ENCODE data around the gene LUC7L3.
A peak's percentile ranks its signal among the peaks of the same experiment; 100 is the strongest.

The LUC7L3 gene

GRCh38 chr17:50783193-50783660 is 63.8 kb downstream of the LUC7L3 start:
- no peak overlapping the region for H3K27ac Mint-ChIP-seq
- no peak overlapping the region for H3K4me3 Mint-ChIP-seq
- intact Hi-C loops (cut with micrococcal nuclease) = loop anchor here (1.0 to 5.0 kb wide), 3 partner anchors 34 to 174 kb away; no protein-coding TSS in a partner anchor
- H3K27me3 Mint-ChIP-seq = peaks cover 15% of the 10 kb centered on the region
- no peaks in the 10 kb centered on the region for H3K9me3 Mint-ChIP-seq
- peaks cover 5% of the 10 kb centered on the region for H3K4me1 Mint-ChIP-seq (ENCODE audit: low read depth)
- H3K36me3 Mint-ChIP-seq (ENCODE audit: low read depth) = no peaks in the 10 kb centered on the region

DNA sequence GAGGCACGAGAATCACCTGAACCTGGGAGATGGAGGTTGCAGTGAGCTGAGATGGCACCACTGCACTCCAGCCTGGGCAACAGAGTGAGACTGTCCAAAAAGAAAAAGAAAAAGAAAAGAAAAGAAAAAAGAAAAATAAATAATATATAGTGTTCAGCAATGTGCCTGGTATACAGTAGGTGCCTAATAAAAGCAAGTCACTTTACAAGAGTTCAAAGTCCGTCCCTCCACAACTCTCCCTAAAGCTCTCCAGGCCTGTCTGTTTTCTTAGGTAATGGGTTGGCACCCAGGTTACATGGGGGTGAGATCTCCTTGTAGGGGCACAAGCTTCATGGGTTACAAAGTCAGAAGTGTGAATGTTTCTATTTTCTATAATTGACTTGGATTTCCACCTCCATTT is 64.5 kb downstream of the LUC7L3 start:
- H3K9me3 Mint-ChIP-seq = no peaks in the 10 kb centered on the region
- peaks cover 5% of the 10 kb centered on the region for H3K4me1 Mint-ChIP-seq (ENCODE audit: low read depth)
- peaks cover 15% of the 10 kb centered on the region for H3K27me3 Mint-ChIP-seq
- H3K4me3 Mint-ChIP-seq = no peak overlapping the region
- H3K36me3 Mint-ChIP-seq (ENCODE audit: low read depth) = no peaks in the 10 kb centered on the region
- no peak overlapping the region for H3K27ac Mint-ChIP-seq
- intact Hi-C loops (cut with micrococcal nuclease) = loop anchor here (1.0 to 5.0 kb wide), 3 partner anchors 33 to 173 kb away; no protein-coding TSS in a partner anchor

- H3K9me3 Mint-ChIP-seq = no peaks in the 10 kb centered on the region
- no peaks in the 10 kb centered on the region for H3K36me3 Mint-ChIP-seq (ENCODE audit: low read depth)
- intact Hi-C loops (cut with micrococcal nuclease) = no loop called here
- no peak overlapping the region for H3K27ac Mint-ChIP-seq
- no peak overlapping the region for H3K4me3 Mint-ChIP-seq
- H3K4me1 Mint-ChIP-seq (ENCODE audit: low read depth) = peaks cover 7% of the 10 kb centered on the region
- peaks cover 15% of the 10 kb centered on the region for H3K27me3 Mint-ChIP-seq
These were observed 65.7 kb downstream of the LUC7L3 start for GRCh38 chr17:50785126-50785525.

DNA sequence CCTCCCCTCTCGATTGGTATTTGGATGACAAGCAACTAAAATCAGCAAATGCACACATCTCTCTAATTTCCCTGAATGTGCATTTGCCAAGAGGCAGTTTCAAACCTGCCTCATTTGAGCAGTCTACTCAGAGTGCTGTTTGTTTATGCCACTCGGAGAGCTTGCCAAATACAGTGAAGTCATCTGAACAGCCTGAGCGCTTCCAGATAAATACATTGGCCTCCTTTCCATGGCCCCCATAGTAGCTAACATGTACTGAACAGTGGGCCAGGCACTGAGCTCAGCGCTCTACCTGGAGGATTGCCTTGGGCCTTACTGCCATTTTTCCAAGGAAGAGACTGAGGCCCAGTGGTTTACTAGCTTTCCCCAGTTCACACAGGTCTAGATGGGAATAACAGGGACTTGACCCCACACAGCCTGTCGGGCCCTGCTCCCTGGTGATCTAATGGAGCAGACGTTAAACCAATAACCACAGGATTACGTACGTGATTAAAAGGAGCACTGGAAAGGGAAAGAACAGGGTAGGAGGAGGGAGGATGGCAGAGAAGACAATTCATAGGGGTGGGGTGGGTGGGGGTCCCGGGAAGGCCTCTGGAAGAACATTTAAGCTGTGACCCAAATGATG is 66.7 kb downstream of the LUC7L3 start:
- H3K9me3 Mint-ChIP-seq = no peaks in the 10 kb centered on the region
- H3K4me3 Mint-ChIP-seq = no peak overlapping the region
- peaks cover 17% of the 10 kb centered on the region for H3K4me1 Mint-ChIP-seq (ENCODE audit: low read depth)
- H3K27me3 Mint-ChIP-seq = peaks cover 14% of the 10 kb centered on the region
- intact Hi-C loops (cut with micrococcal nuclease) = no loop called here
- no peak overlapping the region for H3K27ac Mint-ChIP-seq
- H3K36me3 Mint-ChIP-seq (ENCODE audit: low read depth) = no peaks in the 10 kb centered on the region

DNA sequence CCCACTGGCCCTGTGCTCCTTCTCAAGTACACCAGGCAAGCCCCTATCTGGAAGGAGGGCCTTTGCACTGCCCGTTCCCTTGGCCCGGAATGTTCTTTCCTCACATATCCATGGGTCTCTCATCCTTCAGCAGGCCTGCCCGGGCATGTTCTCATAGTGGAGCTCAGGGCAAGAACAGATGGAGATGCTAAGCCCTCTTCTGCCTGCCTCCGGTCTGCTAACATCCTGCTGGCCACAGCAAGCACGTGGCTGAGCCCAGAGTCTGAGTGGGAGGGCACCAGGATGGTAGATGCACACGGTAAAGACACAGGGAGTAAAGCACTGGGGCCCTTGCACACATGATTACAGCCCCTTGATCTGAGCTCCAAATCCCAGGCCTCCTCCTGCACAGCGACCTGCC is 67.7 kb downstream of the LUC7L3 start:
- Mint-ChIP-seq H3K4me1 (ENCODE audit: low read depth) (peaks cover 23% of the 10 kb centered on the region), H3K27me3 (peaks cover 5% of the 10 kb centered on the region), H3K36me3 (ENCODE audit: low read depth) (no peaks in the 10 kb centered on the region), H3K9me3 (no peaks in the 10 kb centered on the region), H3K27ac (no peak overlapping the region), H3K4me3 (no peak overlapping the region)
- intact Hi-C loops (cut with micrococcal nuclease) = no loop called here

DNA sequence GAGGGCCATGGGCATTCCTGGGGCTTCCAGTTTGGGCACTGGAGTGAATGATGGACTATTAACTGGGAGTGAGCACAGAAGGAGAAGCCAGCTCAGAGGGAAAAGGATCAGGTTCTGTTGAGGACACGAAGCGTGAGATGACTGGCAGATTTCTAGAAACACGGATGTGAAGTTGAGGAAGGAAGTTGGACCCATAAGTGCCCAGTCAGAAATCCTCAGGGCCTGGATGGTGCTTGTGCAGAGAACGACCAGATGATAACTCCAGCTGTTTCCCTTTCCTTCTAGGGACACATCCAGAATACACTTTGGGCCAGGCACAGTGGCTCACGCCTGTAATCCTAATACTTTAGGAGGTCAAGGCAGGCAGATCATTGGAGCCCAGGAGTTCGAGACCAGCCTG is 71.2 kb downstream of the LUC7L3 start:
- H3K4me3 Mint-ChIP-seq = no peak overlapping the region
- no peaks in the 10 kb centered on the region for H3K27me3 Mint-ChIP-seq
- H3K9me3 Mint-ChIP-seq = no peaks in the 10 kb centered on the region
- no peaks in the 10 kb centered on the region for H3K36me3 Mint-ChIP-seq (ENCODE audit: low read depth)
- peaks cover 39% of the 10 kb centered on the region for H3K4me1 Mint-ChIP-seq (ENCODE audit: low read depth)
- peak overlapping the region; percentile 72 for H3K27ac Mint-ChIP-seq
- intact Hi-C loops (cut with micrococcal nuclease) = no loop called here

GRCh38 chr17:50792132-50792531 is 72.7 kb downstream of the LUC7L3 start:
- Mint-ChIP-seq H3K4me3 (no peak overlapping the region), H3K27me3 (no peaks in the 10 kb centered on the region), H3K36me3 (ENCODE audit: low read depth) (no peaks in the 10 kb centered on the region), H3K4me1 (ENCODE audit: low read depth) (peaks cover 39% of the 10 kb centered on the region), H3K27ac (no peak overlapping the region), H3K9me3 (no peaks in the 10 kb centered on the region)
- intact Hi-C loops (cut with micrococcal nuclease) = no loop called here

DNA sequence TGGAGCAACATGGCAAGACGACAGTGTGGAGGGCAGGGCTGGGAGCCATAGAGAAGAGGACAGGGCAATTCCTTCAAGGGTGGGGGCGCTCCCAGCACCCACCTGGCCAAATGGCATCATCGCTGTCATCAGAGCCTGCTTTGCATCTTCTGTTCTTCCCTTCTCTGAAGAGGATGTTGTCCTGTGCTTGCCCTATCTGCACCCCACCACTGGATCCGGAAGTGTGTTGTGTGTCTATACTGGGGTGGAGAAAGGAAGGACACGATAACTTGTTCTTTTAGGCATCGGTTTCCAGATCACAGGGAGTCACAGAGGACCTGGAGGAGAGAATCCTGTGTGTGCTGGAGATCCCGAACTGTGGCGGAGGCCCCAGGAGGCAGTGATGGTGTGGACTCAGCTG is 73.6 kb downstream of the LUC7L3 start:
- Mint-ChIP-seq H3K27ac (peak overlapping the region; percentile 69), H3K4me3 (no peak overlapping the region)

GRCh38 chr17:50794361-50794760 is 75.0 kb downstream of the LUC7L3 start:
- H3K9me3 Mint-ChIP-seq = no peaks in the 10 kb centered on the region
- no peak overlapping the region for H3K27ac Mint-ChIP-seq
- no peaks in the 10 kb centered on the region for H3K36me3 Mint-ChIP-seq (ENCODE audit: low read depth)
- no peaks in the 10 kb centered on the region for H3K27me3 Mint-ChIP-seq
- H3K4me3 Mint-ChIP-seq = no peak overlapping the region
- intact Hi-C loops (cut with micrococcal nuclease) = no loop called here
- peaks cover 34% of the 10 kb centered on the region for H3K4me1 Mint-ChIP-seq (ENCODE audit: low read depth)

More for the DNA sequence above, 73.6 kb downstream of the LUC7L3 start:
- Mint-ChIP-seq H3K36me3 (ENCODE audit: low read depth) (no peaks in the 10 kb centered on the region), H3K9me3 (no peaks in the 10 kb centered on the region), H3K27me3 (no peaks in the 10 kb centered on the region), H3K4me1 (ENCODE audit: low read depth) (peaks cover 36% of the 10 kb centered on the region)
- intact Hi-C loops (cut with micrococcal nuclease) = no loop called here

DNA sequence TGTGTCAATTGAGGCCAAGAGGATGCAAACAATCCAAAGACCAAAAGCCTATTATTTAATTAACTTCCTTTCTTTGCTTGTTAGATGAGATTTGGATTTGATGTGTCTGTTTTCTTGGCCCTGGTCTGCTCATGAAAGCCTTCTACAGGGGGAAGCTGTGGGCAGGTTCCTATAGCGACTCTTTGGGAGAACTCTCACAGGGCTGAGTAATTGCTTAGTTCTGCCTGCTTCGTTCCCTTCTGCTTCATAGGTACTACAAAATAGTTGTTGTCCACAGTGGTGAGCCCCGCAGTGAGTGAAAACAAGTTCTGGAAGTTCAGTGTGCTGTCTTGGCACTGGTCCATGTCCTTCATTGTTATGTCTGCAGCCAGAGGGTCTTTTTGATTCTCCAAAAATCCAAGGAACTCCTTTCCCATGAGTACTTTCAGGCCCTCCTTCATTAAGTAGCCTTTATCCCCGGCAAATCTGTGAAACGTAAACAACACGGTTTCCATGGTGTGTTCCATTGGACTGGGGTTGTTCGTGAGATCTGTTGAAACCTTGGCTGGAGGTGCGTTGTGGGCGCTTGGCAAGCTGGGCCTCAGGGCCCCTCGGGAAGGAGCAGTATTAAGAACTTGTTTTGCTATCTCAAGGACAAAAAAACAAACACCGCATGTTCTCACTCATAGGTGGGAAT is 77.9 kb downstream of the LUC7L3 start:
- H3K9me3 Mint-ChIP-seq = no peaks in the 10 kb centered on the region
- no peaks in the 10 kb centered on the region for H3K27me3 Mint-ChIP-seq
- peaks cover 22% of the 10 kb centered on the region for H3K4me1 Mint-ChIP-seq (ENCODE audit: low read depth)
- intact Hi-C loops (cut with micrococcal nuclease) = no loop called here
- no peak overlapping the region for H3K4me3 Mint-ChIP-seq
- H3K36me3 Mint-ChIP-seq (ENCODE audit: low read depth) = no peaks in the 10 kb centered on the region
- no peak overlapping the region for H3K27ac Mint-ChIP-seq

GRCh38 chr17:50798424-50799288 is 79.3 kb downstream of the LUC7L3 start:
- H3K9me3 Mint-ChIP-seq = no peaks in the 10 kb centered on the region
- H3K36me3 Mint-ChIP-seq (ENCODE audit: low read depth) = no peaks in the 10 kb centered on the region
- intact Hi-C loops (cut with micrococcal nuclease) = no loop called here
- H3K4me1 Mint-ChIP-seq (ENCODE audit: low read depth) = peaks cover 8% of the 10 kb centered on the region
- H3K27me3 Mint-ChIP-seq = no peaks in the 10 kb centered on the region
- H3K27ac Mint-ChIP-seq = no peak overlapping the region
- no peak overlapping the region for H3K4me3 Mint-ChIP-seq

DNA sequence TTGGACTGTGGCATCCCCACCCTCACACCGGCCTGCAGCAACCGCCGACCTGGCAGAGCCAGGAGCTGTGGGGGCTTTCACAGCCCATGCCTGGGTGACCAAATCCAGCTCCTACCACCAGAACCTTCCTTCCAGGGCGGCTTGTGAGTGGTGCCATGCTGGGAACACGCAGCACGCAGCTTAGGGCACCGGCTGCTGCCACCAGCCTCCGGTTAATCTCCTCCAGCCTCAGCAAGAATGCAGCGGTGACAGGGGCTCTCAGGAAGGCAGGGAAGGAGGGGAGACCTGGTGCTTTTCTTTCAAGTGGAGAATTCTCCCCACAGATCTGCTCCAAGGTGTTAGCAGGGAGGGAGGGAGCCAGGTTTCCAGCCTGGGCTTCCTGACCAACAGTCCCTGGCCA is 80.2 kb downstream of the LUC7L3 start:
- H3K9me3 Mint-ChIP-seq = no peaks in the 10 kb centered on the region
- peaks cover 7% of the 10 kb centered on the region for H3K4me1 Mint-ChIP-seq (ENCODE audit: low read depth)
- no peak overlapping the region for H3K27ac Mint-ChIP-seq
- no peaks in the 10 kb centered on the region for H3K36me3 Mint-ChIP-seq (ENCODE audit: low read depth)
- intact Hi-C loops (cut with micrococcal nuclease) = no loop called here
- no peak overlapping the region for H3K4me3 Mint-ChIP-seq
- no peaks in the 10 kb centered on the region for H3K27me3 Mint-ChIP-seq

DNA sequence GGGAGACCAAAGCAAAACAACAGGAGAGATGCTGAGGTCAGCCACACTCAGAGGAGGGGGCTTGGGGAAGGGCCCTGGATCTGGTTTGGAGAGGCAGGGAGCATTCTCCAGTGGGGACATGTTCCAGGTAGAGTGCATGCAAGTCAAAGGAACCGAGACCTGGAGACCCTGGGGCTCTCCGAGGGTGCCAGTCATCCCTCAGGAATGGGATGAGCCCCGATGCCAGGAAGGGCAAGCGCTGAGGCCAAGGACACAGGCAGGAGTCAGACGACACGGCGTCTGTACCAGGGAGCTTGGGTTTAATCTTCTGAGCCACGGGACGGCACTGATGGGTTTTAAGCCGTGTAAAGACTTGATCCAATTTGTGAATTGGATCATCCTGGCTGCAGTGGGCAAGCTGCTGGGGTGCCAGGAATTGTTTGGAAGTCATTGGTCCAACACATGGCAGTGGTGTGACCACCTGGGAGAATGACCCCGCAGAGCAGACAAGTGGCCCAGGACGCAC is 80.8 kb downstream of the LUC7L3 start:
- intact Hi-C loops (cut with micrococcal nuclease) = no loop called here
- Mint-ChIP-seq H3K4me1 (ENCODE audit: low read depth) (peaks cover 7% of the 10 kb centered on the region), H3K27ac (no peak overlapping the region), H3K9me3 (no peaks in the 10 kb centered on the region), H3K4me3 (no peak overlapping the region), H3K36me3 (ENCODE audit: low read depth) (no peaks in the 10 kb centered on the region), H3K27me3 (no peaks in the 10 kb centered on the region)
